Activated CD4-positive, alpha-beta T cell treated with anti-CD3 and anti-CD28 coated beads, Interleukin-2, amount 50 U/mL, for 1 hour (primary cell): ENCODE data around the gene MIB2.
"Not testable (repeated sequence)": the region's sequence is repeated elsewhere in the genome, so short reads cannot be mapped to it uniquely, and the experiment has no call there.

ENCODE experiments used
- DNase-seq: peaks from one replicate; pipeline ENCODE4 v3.0.0-alpha.2; 2020

Gene MIB2

DNA sequence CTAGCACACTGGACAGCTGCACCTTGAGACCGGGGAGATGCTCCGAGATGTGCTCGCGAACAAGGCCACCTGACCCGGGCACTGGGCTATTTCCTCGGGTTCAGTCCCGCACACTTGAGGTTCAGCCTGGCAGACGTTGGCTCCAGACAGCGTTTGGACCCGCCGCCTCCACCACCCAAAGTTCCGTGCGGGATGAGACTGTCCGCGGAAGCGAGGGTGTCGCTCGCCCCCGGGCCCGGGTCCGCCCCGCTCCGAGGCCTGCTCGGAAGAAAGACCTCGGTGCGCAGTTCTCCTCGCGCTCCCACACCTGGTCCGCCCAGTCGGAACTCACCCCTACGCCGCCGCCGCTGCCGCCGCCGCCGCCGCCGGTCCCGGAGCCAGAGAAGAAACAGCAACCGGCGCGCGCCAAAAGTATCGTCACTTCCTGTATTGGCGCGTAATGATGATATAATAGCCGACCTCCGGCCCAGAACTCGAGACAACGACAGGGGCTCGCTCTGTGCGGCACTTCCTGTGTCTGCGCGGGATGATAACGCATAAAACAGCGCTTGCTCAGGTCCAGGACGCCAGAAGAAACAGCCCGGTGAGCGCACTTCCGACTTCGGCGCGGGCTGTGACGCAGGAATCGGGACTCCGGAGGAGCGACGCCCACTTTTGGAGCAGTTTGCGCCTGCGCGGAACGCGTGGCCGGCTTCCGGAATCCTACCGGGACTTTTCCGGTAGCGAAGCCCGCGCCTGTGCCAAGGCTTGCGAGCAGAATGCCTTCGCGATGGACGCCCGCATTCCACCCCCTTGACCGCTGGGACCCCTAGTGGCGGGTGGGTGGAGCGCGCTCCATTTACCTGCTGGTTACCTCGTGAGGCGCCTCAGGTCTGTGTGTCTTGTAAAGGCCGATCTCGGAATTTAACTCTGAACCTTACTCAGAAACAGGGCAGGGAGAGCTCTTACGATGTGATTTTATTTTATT, 43.6 kb downstream of the MIB2 start, which contains the start of gene CDK11B:
CDK11B (minus strand) TSS at position 422 of the 967 bp plus-strand sequence. CDS start 1,519 bp downstream, outside the sequence.
- peak; percentile 100 for DNase-seq

DNA sequence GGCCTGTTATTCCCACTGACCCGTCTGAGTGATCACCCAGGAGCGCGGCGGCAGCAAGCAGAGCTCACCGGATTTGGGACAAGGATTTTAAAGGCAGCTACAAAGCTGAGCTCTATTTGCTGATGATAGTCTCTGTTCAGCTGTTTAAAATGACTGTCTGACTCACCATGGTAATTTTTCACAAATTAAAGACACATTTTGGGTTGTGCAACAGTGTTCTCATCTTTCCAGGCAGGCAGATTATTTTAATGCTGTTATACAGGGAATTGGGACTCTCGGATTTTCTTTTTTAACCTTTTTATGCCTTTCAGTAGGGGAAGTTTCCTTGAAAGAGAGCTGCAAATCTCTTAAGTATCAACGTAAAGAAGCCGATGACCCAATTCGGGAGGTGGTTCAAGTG, 47.1 kb downstream of the MIB2 start:
- DNase-seq: not testable (repeated sequence)

DNA sequence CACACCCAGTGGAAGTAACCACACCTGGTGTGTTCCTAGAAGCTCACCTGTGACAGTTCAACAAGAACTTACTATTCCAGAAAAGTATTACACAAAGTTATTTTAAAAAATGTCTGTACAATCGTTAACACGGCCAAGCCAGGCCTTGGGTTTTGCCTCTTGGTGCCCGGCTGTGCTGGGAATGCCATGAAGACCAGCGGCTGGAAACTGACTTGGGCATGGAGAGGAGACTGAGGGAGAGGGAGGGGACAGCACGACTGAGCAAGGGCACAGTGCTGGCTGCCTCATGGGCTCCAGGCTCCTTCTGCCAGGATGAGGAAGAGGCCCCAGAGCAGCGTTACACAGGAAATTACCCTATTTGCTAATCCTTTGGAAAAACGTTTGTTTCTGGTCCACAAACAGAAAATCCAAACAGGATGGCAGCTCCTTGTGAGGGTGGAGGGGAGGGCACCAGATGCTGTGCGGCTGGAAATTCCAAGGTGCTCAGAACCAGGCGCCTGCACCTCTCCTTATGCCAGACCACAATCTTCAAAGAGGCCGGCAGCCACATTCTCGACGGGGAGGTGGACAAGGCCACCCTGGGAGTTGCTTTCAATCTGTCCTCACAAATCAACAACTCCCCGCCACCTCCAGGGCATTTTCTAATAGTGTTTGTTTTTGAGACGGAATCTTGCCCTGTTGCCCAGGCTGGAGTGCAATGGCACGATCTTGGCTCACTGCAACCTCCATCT, 47.7 kb downstream of the MIB2 start:
- not testable (repeated sequence) for DNase-seq

DNA sequence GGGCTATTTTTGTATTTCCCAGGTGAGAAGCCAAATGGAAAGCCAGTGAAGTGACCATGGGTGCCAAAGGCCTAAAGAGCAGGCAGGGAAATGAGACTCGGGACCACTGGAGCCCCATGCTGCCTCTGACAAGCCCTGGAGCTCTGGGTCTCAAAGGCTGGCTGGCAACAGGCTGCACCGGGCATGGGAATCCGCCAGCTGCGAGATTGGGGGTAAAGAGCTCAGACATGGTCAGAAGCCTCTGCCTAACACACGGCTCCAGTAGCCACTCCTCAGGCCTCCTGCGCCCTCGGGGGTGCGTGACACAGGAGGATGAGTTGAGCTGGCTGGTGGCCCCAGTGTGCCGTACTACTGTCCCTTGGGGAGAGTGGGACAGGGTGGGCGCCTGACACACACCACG, 49.0 kb downstream of the MIB2 start:
- not testable (repeated sequence) for DNase-seq

DNA sequence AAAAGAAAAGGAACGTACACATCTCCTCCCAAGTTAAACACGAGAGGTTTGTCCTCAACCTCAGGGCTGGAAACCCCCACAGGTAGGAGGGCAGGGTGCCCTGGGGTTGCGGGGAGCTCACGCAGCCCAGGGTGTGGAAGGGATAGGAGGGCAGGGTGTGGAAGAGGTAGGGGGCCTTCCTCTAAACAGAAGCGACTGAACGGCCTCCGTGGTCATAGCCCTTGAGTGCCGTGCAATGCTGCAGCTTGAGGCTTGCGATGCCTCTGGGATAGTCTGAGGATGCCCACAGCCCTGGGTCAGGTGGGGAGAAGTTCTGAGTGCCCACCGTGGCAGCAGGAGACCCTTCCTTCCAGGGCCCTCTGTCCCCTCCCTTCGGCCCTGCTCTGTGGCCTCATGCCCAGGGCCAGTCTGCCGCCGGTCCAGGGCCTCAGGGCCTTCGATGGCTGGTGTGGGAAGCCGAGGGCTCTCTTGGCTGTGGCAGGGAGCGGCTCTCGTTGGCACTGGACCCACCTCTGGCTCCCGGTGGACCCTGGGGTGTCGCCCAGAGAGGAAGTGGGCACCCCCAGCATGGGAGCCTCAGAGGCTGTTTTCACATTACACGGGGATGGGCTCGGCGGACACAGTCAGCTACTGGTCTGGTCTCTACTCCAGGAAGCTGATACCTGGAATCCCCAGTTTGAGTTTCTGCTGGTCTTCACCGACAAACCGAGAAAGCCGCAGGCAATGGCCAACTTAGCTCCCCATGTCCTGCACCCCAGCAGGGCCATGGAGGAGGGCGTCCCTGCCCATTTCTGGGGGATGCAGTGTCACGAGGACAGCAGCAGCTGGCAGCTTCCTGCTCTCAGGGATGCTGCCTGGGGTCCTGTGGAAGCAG, 49.9 kb downstream of the MIB2 start:
- no peak for DNase-seq

DNA sequence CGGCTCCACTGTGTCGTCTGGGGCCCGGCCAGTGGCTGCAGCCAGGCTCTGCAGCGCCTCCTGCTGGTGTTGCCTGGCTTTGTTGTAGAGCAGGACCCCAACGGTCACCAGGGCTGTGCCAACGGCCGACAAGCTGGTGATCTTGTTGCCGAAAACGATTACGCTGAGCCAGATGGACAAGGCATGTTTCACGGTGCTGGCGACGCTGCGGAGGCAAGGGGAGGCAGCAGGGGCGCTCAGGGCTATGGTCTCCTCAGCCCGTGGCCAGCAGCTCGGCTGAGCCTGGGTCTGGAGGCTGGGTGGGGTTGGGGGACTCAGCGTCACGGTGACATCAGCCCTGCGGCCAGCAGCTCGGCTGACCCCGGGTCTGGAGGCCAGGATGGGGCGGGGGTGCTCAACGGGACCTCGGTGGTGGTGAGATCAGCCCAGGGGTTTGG, 50.5 kb downstream of the MIB2 start:
- peak; percentile 40 for DNase-seq

DNA sequence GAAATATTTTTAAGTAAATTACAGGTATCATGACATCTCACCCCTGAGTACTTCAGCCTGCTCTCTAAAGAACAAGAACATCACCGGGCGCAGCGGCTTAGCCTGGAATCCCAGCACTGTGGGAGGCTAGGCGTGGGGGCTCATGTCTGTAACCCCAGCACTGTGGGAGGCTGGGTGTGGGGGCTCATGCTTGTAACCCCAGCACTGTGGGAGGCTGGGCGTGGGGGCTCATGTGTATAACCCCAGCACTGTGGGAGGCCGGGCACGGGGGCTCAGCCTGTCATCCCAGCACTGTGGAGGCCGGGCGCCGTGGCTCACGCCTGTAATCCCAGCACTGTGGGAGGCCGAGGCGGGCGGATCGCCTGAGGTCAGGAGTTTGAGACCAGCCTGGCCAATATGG, 51.2 kb downstream of the MIB2 start:
- DNase-seq: no peak

DNA sequence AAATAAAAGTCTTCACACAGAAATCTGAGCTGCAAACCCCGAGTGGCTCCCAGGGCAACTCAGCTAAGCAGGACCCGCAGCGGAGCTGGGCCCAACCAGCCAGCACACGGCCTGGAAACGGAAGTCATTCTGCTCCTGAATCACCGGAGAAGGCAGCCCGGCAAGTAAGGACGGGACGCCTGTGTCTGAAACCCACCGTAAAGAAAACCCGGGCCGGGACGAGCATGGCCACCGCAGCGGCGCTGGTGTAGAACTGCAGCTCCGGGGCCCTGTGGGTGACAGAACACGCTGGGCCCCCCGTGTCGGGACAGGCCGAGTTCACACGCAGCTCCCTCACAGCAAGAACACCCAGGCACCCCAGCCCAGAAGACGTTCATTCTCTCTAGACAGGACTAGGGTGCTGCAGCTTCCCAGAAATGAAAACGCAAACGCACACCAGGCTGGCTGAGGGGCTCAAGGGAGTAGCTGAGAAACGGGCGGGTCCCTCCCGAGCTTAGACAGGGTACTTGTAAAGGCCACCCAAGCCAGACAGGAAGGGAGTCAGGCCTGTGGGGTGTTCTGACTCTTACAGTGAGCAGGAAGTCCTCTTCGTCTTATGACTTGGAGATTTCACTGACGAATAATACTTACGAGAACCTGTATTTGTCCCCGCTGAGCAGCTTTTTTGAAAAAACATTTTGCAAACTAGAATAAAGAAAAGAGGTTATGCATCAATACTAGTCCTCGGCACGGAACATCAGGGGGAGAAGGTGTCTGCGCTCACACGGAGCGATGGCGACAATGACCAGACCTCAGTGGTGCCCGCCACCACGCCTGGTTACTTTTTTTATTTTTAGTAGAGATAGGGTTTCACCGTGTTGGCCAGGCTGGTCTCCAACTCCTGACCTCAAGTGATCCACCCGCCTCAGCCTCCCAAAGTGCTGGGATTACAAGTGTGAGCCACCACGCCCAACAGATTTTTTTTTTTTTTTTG, 54.5 kb downstream of the MIB2 start:
- no peak for DNase-seq

DNA sequence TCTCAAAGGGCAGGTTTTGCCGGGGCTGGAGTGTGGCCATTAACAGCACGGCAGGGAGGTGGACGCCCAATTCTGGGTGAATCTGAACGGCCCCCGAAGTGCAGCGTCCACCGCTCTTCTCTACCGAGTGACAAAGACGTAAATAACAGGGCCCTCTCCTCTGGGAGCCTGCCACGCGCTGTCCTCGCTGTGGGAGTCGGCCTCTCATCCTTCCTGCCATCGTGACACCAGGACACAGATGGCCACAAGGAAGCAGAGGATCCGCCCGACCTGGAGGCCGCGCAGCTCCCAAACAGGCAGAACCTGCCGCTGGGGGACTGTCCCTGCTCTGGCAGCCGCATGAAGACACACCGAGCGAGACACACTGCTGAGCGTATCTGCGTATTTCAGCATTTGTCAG, 55.6 kb downstream of the MIB2 start:
- DNase-seq: no peak

DNA sequence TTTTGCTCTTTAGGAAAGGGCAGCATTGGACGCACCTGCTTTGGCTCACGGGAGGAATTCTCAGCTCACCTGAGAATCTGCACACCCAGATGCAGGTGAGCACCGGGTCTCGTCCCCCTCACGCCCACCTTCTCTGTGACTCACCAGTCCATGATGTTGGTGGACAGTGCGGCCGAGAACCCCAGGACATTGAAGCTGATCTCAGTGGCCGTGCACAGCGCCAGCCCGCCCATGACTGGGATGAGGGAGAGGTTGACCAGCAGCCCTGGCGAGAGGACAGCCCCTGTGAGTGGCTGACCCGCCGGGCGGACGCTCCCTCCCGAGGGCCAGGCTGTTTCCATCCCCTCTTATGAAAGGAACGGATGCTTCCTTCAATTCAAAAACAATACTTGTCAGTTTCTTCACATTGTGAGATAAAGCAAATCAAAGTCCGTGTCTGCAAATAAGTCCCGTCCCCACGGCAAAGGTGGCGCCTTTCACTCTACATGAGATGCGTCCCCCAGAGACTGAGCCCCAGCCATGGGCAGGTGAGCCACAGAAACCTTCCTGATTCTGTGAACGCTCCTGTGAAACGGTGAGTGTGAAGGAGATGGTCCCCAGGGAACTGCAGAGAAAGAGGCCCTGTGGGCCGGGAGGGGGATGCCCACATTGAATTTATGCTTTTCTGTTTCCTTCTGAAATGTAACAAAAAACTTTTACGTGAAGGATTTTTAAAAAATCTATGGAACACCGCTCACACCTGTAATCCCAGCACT, 56.2 kb downstream of the MIB2 start:
- no peak for DNase-seq

DNA sequence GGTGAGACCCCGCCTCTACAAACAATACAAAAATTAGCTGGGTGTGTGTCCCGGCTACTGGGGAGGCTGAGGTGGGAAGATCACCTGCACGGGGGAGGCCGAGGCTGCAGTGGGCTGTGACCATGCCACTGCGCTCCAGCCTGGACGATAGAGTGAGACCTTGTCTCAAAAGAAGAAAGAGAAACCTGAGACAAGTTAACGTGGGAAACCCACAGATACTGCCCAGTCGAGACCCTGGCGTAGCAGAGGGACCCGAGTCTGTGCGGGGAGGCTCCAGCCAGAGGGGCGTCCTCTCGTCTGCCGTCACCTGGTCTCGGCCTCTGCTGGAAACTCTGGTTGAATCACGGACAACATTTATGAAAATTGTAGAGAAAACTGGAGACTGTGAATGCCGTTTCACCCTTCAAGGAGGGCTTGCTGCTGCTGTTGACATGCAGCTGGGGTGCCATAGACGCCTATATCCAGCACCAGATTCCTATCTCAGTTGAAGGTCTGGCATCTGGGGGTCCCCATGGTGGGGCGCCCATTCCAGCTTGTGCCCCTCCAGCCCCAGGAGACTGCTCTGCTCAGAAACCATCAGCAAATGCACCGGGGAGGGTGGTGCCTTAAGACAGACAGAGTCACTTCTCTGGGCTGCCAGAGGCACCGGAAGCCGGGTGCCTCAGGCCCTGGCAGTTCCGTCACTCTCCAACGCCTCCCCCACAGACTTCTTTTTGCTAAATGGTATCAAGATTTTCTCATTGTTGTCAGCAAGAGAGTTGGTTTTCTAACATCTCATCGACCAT, 57.1 kb downstream of the MIB2 start:
- no peak for DNase-seq

DNA sequence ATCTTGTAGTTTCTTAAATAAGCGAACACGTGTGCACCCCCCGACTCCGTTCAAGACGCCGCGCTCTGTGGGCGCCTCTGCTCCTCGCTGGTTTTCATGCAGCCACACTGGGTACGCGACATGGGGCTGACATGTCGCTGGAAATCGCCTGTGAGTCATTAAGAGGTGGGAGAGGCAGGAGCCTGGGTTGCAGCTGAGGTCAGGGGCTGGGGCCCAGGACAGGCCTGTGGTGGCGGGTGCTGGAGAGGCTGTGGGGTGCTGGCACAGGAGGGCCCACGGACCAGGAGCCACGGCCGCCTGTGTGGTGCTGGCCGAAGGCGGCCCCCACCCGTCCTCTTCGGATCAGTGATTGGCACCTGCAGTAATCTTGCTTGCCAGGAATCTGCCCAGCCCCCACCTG, 59.5 kb downstream of the MIB2 start:
- not testable (repeated sequence) for DNase-seq

DNA sequence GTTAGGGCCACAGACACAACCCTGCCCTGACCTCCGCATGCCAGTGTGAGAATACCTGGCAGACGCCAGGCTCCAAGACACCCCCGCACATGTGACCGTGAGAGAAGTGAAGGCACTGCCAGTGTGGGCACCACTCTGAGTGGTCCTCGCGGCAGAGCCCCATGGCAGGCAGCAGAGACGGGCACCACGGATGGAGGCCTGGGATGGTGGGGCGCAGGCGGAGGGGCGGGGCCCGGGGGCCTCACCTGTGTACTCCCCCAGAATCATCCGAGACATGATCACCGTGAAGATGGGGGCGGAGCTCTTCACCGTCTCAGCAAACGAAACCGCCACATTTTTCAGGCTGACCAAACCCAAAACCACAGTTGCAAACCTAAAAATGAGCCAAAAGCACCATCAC, 59.9 kb downstream of the MIB2 start:
- DNase-seq: not testable (repeated sequence)

DNA sequence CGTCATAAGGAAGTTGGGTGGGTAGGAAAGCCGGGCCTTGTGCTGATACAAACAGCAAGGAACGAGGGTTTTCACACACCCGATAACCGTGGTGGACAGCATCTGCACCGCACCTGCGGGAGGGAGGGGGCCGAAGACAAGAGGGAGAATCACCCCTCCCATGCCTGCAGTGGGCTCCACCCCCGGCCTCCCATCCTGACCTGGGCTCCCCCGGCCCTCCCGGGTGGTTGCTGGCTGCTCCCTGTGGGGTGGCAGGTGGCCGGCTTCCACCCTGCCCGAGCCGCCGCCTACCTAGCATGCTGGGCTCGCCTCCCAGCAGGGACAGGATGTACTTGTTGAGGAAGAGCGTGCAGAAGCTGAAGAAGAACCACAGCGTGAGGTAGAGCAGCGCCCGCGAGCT, 60.8 kb downstream of the MIB2 start:
- DNase-seq: not testable (repeated sequence)

DNA sequence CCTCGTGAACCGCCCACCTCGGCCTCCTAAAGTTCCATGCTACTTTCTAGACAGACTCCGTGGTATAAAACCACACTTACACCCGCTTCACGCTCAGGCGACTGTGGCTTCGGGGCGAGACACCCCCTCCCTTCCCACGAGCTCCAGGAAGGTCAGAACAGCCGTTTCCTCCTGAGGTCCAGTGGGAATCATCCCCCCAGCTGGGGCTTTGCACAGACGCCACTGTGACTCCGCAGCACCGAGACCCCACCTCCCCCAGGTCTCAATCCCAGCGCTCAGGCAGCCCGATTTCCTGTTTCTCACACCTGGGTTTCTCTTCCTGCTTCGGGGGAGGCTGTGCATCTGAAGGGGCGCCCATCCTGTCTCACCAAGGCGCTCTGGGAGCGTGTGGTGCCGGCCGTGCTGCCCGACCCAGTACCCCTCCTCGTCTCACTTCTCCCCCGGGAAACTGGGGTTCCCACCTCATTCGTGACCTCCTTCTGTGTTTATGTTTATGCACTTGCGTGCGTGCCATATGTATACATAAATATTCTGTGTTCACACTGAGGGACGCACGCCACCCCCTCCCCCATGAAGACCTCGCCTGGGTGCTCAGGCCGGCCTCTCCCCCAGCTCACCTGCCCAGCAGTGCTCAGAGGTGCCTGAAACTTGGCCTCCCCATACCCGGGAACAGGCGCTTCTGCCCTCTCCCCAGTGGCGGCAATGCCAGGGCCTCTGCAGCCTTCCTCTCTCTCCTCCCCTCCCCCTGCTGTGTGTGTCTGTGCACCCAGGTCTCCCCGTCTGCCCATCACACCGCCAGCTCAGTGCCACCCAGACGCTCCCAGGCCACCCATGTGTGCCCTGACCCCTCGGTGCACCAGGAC, 62.6 kb downstream of the MIB2 start:
- peak; percentile 53 for DNase-seq

DNA sequence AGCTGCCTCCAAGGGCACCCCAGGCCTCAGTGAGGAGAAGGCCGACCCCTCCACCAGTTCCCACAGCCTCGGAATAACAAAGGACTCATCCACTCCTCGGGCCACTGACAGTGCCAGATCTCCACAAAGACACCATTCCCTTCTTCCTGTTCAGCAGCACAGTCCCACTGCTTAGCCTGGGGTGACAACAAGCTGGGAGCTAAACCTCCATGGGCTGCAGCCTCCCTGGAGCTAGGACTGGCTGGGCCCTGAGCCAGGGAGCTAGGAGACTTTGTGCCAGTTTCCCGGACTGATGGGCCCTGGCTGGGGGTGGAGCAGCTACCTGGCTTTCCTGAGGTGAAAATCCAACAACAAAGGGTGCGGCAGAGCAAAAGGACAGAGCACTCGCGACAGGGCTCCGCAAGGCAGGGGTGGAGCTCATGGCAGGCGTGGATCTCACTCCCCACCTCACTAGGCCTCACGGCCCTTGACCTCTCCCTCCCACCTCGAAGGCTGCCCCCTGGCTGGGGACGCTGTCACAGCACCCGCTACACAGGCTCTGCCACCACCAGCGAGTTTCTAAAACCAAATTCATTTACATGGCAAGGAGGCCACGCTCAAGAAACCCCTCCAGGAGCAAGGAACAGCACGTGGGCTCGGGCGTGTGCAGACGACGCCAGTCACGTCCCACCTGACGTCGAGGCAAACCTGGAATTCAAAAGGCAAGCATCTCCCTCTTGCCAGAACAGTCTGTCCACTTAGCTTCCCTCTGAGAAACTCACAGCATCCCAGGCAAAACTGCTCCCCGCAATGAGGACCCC, 63.5 kb downstream of the MIB2 start:
- no peak for DNase-seq
